Ovary (tissue), 3 donors: ENCODE measurements around the gene VHLL.

Source experiments
- CTCF ChIP-seq, 3 donors: fragments of 450-650 bp in 2 of 3; fragments of 200-600 bp in 1 of 3; IDR thresholded peaks; one replicate each; pipeline versions ENCODE4 v1.5.1 to v1.8.0; 2016 to 2022; ENCODE audit warnings: antibody characterized with exemption in 3 of 3, mild to moderate bottlenecking in 1 of 3
- EP300 ChIP-seq: sonication (generic); formaldehyde crosslinking; IDR thresholded peaks from one replicate; pipeline ENCODE4 v1.6.1; 2017; ENCODE audit warnings: antibody characterized with exemption
- POLR2A ChIP-seq: fragments of 450-650 bp; IDR thresholded peaks from one replicate; pipeline ENCODE4 v1.6.1; 2017; ENCODE audit warnings: antibody characterized with exemption, mild to moderate bottlenecking, moderate library complexity
- donor health status: DM: no; HTN: no; CAD: no.

- TF ChIP-seq CTCF (IDR thresholded peaks at IDR 0.05) (no peak), POLR2A (no peak), EP300 (no peak)
These were observed 40.2 kb downstream of the VHLL start for GRCh38 chr1:156258859-156259258.
